ENCODE measurements around the gene RALGDS.
"Not testable (repeated sequence)": the region's sequence is repeated elsewhere in the genome, so short reads cannot be mapped to it uniquely, and the experiment has no call there.

Gene RALGDS

GRCh38 chr9:133107961-133108793 lies 12.9 kb downstream of the RALGDS start:
- DNase-seq (ENCODE audit: low read depth in 3 of 3): no peak

- no peak for DNase-seq (ENCODE audit: low read depth in 3 of 3)
Observed at GRCh38 chr9:133107245-133107722, 13.8 kb downstream of the RALGDS start.

- DNase-seq (ENCODE audit: low read depth in 3 of 3): no peak
Observed at GRCh38 chr9:133106511-133107244, 14.4 kb downstream of the RALGDS start.

GRCh38 chr9:133105461-133105770 lies 15.6 kb downstream of the RALGDS start:
- no peak for DNase-seq (ENCODE audit: low read depth in 3 of 3)

GRCh38 chr9:133104718-133105460 lies 16.2 kb downstream of the RALGDS start:
- DNase-seq (ENCODE audit: low read depth in 3 of 3): no peak

GRCh38 chr9:133103987-133104505 lies 17.0 kb downstream of the RALGDS start:
- DNase-seq (ENCODE audit: low read depth in 3 of 3): no peak

- DNase-seq (ENCODE audit: low read depth in 3 of 3): no peak
Observed at GRCh38 chr9:133103183-133103986, 17.7 kb downstream of the RALGDS start.

- DNase-seq (ENCODE audit: low read depth in 3 of 3): no peak
Observed at GRCh38 chr9:133102190-133103021, 18.6 kb downstream of the RALGDS start.

GRCh38 chr9:133101356-133102189 lies 19.5 kb downstream of the RALGDS start:
- no peak for DNase-seq (ENCODE audit: low read depth in 3 of 3)

- DNase-seq (ENCODE audit: low read depth in 3 of 3): no peak
Observed at GRCh38 chr9:133100506-133101355, 20.3 kb downstream of the RALGDS start.

GRCh38 chr9:133099726-133100505 lies 21.1 kb downstream of the RALGDS start:
- DNase-seq (ENCODE audit: low read depth in 3 of 3): no peak

GRCh38 chr9:133098871-133099270 lies 22.2 kb downstream of the RALGDS start:
- no peak for DNase-seq (ENCODE audit: low read depth in 3 of 3)

GRCh38 chr9:133098104-133098754 lies 22.8 kb downstream of the RALGDS start:
- no peak for DNase-seq (ENCODE audit: low read depth in 3 of 3)

GRCh38 chr9:133094842-133095393 lies 26.1 kb downstream of the RALGDS start:
- DNase-seq (ENCODE audit: low read depth in 3 of 3): no peak

GRCh38 chr9:133094351-133094750 lies 26.7 kb downstream of the RALGDS start:
- DNase-seq (ENCODE audit: low read depth in 3 of 3): not testable (repeated sequence)

- no peak for DNase-seq (ENCODE audit: low read depth in 3 of 3)
Observed at GRCh38 chr9:133090752-133091385, 30.2 kb downstream of the RALGDS start.
